Activated CD8-positive, alpha-beta memory T cell treated with anti-CD3 and anti-CD28 coated beads, Interleukin-2, amount 50 U/mL, for 24 hours (primary cell): Measurements from ENCODE around the gene PRKCA.

Experiments used
- DNase-seq: peaks from one replicate; pipeline ENCODE4 v3.0.0-alpha.2; 2020; ENCODE audit errors: extremely low read depth

Gene PRKCA

DNA sequence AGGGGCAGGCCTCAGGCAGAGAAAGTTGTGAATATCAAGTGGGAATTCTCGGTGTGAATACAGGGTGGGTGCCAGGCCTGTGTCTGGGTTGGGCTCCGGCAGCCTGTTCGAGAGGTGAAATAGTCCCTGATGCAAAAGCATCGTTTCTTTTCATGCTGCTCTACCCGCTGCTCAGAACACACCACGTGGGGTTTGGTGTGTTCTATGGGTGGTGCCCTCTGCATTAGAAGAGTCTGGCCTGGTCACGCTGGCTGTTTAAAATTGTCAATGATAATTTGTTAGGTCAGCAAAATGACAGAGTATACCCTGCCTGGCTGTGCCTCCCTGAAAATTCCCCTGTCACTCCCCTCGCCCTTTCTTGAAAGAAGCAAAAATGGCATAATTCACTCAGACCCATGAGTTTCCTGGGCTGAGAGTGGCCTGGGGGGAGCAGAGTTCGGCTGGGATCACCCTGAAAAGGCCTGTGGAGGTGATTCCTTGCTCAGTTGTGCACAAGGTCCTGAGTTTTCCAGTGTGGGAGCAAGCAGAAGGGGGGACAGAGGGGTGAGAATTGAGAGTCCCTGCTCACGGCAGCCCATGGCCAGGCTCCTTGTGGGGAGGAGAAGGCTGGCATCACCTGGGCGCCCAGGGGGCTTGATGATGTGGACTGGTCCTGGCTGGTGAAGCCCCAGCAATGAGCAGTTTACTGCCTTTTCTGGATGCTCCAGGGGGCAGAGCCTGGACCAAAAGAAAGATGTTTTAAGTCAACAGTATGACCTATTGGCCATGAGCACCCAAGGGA, 535.7 kb downstream of the PRKCA start:
- no peak for DNase-seq

DNA sequence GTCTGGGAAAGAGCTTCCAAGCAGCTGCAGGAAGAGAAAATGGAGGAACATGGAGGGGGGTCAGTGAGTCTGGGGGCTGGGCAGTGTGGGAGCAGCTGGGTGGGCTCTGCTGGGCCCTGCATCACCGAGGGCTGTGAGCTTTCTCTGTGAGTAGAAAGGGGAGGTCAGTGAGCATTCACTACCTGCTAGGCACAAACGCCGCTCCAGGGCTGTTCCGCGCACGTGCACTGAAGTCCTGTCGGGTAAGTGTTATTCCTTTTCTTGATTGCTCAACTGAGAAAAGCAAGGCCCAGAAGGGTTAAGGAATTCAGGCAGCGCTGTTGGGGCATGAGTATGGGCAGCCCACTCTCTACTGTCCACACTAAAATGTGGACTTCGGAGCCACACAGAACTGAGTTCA, 537.2 kb downstream of the PRKCA start:
- DNase-seq = no peak

DNA sequence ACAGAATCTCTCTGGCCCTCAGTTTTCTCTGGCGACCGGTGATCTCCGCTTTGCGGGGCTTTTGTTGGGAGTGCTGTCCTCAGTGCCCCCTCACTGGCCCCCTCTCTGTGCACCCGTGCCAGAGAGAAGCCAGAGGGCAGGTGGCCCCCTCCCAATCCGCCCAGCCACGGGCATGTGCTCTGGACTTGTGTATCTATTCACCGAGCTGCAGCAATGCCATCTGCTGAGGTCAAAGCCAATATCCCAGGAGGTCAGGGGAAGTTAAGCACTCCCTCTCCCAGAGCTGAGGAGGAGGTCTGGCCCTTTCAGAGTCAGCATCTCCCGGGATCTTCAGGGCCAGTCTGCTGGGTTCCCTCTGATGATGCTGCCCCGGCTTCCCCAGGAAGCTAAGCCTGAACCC, 537.6 kb downstream of the PRKCA start:
- no peak for DNase-seq

DNA sequence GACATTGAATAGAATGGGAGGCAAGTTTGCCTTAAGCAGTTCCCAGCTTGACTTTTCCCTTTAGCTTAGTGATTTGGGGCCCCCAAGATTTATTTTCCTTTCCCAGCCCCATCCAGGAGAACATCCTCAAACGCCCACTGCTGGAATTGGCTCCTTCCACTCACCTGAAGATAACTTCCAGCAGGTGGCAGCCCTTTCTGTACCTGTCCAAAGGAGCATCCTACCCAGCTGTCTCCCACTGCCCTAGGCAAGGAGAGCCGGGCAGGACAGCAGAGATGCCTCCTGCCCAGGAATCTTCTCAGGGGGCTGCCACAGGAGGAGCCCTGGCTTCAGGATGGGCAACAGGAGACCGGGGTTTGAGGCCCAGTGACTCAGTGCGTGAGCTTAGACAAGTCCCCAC, 538.9 kb downstream of the PRKCA start:
- no peak for DNase-seq

DNA sequence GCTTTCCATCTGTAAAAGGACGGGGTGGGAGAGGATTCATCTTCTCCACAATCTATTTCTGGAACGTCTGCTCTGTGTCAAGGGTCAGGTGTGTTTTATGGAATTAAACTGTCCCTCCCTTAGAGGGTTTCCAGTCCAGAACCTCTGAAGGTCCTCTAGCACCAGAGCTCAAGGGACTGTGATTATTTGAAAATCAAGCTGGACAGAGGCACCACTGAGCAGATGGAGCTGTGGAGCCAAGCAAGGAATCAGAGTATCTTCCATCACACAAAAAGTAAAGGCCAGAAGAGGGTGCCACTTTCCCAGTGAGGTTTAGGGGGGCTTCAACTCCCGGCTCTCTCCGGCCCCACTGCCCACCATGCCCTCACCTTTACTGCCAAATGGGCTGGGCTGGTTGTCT, 539.3 kb downstream of the PRKCA start:
- DNase-seq = no peak

DNA sequence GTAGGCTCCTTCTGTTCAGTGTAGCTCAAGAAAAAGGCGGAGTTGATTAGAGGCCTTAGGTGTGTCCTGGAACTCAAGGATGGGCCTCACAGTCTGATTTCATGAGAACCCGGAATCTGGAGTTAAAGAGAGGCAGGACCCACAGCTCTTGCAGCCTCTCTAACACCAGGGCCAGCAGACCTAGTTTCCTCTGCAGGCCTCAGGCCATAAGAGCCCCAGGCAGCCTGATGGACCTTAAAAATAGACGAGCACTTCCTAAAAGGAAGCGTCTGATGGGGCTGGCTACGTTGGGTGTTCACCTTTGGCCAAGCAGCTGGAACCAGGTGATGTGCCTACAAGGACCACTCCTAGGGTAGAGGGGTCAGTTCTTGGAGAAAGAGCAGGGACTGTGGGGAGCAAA, 540.1 kb downstream of the PRKCA start:
- DNase-seq = no peak

DNA sequence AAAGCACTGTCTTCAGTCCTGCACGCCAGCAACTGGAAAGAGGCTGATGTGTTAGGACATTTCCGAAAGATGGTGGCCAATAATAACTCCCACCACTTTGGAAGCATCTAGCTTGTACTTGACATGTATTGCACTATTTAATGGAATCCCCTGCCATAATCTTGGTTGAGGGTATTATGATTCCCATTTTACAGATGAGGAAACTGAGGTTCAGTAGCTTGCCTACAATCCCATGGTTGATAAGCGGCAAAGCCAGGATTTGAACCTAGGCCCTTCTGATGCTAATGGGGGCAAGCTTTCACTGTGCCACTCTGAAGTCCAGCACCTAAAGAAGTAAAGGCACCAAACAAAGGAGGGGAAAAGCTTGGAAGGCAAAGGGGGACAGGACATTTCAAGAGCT, 540.5 kb downstream of the PRKCA start:
- no peak for DNase-seq

DNA sequence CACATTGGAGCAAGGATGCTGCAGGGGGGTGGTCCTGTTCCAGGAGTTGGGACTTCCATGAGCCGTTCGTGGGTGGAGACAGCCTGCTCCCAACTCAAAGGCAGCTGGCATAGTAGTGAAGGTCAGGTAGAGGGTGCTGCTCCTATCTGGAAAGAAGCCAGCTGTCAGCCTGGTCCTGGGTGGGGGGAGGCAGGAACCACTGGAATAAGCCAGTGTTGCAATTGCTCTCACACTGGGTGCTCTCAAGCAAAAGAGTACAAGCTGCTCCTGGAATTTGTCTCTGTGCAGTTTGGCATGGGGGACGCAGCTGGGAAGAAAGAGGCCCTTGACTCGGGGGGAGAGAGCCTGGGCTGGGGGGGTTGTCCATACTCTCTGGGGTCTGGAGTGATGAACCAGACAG, 541.2 kb downstream of the PRKCA start:
- DNase-seq = no peak

DNA sequence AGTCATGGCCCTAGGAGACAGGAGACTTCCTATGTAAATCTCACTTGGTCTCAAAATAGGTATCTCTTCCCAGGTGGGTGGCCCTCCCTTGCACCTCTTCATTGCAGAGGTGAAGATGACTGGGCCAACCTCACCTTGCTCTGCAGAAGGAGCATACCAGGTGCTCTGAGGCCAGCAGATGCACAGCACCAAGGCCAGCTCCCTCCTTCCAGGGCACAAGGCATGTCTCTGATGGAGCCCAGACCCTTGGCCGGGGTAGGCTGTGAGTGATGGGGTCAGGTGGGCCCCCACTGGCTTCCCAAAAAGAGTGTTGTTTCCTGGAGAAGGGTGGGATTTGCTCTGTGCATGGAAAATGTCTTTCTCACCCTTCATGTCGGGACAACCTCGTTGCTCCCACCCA, 545.3 kb downstream of the PRKCA start:
- DNase-seq = no peak

DNA sequence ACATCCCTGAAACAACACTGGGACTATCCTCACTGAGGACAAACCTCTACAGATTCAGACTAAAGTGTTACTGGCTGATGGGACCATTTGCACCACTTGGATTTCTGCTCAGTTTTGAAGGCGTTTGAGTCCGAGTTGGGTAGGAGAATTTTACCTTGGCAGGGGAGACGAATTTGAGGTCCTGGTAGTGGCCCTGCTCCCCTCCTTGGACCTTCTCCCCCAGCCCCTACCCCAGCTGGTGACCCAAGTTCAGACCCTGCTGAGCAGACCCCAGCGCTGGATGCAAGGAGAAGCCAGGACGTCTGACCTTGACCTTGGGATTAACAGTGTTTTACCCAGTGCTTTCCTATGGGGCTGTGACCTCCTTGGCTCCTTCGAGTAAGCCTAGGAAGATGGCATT, 546.1 kb downstream of the PRKCA start:
- DNase-seq = no peak

DNA sequence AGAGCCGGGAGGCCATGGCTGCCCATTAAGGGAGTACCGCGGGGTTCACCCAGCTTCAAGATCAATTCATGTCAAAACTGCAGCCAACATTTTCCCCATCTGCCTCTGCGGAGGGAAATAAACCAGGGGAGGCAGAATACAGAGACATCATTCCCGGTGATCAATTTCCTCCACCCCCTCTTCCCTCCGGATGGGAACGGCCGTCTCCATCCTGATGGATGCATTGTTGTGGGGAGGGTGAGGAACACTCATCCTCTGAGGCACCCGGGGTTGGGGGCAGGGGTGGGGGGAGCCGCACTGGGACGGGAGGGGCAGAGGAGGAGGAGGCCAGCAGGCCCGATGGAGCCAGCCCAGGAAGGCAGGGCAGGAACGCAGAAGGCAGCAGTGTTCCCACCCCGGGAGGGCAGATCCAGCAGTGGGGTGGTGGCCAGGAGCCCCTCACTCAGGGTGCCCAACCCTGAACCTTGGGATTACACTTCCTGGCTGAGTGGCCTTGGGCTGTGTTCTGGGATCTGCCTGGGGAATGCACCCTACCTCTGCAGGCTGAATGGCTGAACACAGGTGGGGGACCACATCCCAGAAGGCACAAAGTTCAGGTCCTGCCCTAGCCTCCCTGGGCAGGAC, 546.7 kb downstream of the PRKCA start:
- DNase-seq = no peak

DNA sequence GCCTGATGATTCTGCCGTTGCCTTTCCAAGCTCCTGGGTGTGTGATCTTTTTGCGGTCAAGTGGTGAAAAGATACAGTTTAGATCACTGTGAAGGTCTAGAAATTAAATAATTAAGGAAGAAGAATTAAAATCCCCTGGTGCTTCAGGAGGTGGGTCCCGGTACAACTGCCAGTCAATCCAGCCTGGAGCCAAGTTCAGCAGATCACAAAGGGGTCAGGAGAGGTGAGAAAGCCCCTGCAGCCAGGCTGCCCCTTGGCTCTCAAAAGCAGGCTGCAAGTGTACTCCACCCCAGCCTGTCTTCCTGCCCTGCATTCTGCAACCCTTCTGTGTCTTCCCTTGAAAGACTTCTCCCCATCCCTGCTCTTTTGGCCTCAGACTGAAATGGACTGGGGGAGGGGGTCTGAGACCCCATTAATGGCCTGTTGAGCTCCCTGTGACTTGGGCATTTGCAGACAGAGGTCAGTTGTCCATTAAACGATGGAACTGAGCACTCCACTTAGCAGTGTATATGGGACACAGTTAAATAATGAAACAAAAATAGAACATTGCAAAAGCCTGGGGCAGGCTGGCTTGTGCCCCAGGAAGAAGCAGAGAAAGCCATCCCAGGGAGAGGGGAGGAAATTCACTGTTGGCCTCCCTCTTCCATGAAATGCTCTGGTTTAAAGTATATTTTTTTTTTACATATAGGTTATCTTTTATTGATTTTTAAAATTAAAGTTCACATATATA, 547.6 kb downstream of the PRKCA start:
- no peak for DNase-seq

GRCh38 chr17:66850692-66851091, 548.3 kb downstream of the PRKCA start:
- no peak for DNase-seq

GRCh38 chr17:66855204-66855603, 552.8 kb downstream of the PRKCA start:
- DNase-seq = no peak

DNA sequence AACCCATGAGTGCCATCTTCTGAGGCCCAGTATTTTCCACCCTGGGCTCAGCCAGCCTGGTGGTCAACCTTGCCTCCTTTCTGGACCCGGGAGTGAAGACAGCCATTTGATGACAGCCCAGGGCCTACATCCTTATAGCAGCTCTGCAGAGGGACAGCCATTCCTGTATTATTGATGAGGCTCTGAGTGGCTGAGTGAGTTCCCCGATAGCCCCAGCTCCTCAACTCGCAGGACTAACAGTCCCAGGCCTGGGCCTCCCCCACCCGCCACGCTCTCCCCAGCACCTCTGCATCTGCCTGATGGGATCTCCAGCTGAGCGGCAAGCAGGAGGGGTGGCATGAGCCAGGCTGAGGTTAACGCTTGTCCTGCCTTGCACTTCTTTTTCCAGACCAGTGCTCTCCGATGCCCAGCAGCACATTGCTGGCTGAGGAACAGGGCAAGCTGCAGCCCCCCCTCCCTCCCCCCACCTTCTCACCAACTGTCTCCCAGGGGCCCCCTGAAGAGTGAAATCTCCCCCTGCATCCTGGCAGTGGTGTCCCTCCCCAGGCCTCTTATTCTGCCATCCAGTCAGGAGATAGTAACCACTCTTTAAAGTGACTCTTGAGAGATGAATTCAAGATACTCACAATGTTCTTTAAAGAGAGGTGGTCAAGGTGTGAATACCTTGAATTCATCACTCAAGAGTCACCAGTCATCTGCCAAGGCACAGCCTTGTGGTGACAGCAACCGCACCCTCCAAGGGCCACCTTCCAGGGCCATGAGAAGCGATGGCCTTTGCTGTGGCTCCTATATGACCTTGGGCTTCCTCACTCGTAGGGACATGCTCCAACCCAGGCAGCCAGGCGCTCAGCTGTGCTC, 556.0 kb downstream of the PRKCA start:
- DNase-seq = no peak

- no peak for DNase-seq
Measured at GRCh38 chr17:66859353-66859752, 556.9 kb downstream of the PRKCA start.

DNA sequence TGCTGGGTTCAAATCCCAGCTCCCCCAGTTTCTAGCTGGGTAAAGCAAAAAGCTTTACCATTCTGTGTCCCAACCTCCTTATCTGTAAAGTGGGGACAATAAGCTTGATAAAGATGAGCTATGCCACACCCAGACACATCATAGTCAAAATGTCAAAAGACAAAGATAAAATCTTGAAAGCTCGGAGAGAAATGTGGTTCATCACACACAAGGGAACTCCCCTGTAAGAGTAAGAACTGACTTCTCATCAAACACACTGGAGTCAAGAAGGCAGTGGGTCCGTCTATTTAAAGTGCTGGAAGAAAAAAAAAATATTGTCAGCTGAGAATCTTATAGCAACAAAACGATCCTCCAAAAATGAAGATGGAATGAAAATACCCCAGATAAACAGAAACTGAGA, 557.8 kb downstream of the PRKCA start:
- DNase-seq = no peak
